Epithelial cell of prostate (primary cell): ENCODE measurements around the gene DHRSX.
"Not testable (repeated sequence)": the region's sequence is repeated elsewhere in the genome, so short reads cannot be mapped to it uniquely, and the experiment has no call there.

Source experiments
- DNase-seq: peaks from one replicate; pipeline ENCODE4 v3.0.0-alpha.2; 2011; ENCODE audit warnings: low read depth, low spot score
- H3K27ac ChIP-seq: fragments of 450-650 bp; 2 replicates; pipeline ENCODE4 v1.5.1; 2017; ENCODE audit warnings: mild to moderate bottlenecking

Gene DHRSX

DNA sequence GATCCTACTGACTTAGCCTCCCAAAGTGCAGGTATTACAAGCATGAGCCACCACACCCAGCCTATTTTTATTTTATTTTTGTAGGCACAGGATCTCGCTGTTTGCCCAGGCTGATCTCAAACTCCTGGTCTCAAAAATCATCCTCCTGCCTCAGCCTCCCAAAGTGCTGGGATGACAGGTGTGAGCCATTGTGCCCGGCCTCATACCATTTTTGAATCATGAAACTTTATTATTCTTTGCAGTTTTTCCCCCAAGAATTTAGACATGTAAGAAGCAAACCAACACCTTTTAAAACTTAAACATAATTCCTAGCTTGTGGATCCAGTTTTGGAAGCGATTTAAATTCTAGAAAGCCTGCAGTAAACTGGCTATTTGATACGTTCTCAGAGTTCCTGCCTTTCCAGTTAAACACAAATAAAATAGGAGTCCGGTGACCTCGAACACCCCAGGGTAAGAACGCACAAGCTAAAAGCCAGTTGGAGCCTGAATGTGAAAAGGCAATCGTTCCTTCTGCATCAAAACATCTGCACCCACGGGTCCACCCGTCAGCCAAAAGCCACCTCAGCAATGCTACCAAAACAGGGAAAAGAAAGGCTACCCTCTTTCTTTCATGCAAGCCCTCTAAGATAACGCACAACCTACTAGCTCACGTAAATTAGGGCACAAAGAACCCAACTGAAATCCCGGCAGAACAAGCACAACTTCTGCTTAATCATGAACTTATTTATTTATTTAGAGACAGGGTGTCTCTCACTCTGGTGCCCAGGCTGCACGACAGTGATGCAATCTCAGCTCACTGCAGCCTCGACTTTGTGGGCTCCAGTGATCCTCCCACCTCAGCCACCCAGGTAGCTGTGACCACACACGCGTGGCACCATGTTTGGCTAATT is 39.7 kb downstream of the DHRSX start:
- DNase-seq: not testable (repeated sequence)

GRCh38 chrX:2460048-2460447 is 40.7 kb downstream of the DHRSX start:
- not testable (repeated sequence) for DNase-seq, H3K27ac ChIP-seq

More for the DNA sequence above, 39.7 kb downstream of the DHRSX start:
- not testable (repeated sequence) for H3K27ac ChIP-seq

DNA sequence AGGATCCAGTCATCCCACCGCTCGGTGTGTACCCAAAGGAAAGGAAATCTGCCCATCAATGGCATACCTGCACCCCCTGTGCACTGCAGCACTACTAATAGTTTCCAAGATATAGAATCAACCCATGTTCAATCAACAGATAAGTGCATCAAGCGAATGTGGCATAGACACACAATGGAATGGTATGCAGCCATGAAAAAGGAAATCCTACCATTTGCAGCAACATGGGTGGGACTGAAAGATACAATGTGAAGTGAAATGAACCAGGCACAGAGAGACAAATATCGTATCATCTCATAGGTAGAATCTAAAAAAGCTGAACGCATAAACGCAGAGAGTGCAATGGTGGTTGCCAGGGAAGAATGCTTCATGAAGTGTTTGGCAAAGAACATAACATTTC is 42.5 kb downstream of the DHRSX start:
- DNase-seq: no peak
- no peak overlapping the region for H3K27ac ChIP-seq

DNA sequence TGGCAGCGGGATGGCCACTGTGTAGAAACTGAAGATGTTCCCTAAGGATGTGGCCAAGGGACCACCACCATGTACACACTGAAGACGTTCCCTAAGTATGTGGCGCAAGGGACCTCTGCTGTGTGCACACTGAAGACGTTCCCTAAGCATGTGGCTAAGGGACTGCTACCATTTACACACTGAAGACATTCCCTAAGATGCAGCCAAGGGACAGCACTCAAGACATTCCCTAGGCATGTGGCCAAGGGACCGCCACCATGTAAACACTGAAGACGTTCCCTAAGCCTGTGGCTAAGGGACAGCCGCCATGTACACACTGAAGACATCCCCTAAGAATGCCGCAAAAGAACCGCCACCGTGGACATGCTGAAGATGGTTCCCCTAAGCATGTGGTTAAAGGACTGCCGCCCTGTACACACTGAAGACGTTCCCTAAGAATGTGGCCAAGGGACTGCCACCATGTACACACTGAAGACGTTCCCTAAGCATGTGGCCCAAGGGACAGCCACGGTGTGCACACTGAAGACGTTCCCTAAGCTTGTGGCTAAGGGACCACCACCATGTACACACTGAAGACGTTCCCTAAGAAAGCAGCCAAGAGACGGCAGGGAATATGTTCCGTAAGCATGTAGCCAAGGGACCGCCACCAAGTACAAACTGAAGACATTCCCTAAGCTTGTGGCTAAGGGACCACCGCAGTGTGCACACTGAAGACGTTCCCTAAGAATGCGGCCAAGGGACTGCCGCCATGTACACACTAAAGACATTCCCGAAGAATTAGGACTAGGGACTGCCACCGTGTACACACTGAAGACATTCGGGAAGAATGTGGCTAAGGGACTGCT is 43.3 kb downstream of the DHRSX start:
- DNase-seq: no peak
- no peak overlapping the region for H3K27ac ChIP-seq

DNA sequence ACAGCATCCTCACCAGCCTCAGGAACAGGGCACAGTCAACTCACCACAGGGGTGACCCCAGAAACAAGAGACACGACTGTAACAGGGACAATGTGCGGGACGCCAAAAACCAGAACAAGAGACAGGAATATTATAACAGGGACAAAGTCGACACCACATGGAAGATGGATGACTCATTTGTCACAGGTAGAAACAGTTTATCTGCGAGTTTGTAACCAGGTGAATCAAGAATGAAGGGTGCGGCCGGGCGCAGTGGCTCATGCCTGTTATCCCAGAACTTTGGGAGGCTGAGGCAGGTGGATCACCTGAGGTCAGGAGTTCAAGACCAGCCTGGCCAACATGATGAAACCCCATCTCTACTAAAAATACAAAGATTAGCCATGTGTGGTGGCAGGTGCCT is 44.7 kb downstream of the DHRSX start:
- H3K27ac ChIP-seq: not testable (repeated sequence)

DNA sequence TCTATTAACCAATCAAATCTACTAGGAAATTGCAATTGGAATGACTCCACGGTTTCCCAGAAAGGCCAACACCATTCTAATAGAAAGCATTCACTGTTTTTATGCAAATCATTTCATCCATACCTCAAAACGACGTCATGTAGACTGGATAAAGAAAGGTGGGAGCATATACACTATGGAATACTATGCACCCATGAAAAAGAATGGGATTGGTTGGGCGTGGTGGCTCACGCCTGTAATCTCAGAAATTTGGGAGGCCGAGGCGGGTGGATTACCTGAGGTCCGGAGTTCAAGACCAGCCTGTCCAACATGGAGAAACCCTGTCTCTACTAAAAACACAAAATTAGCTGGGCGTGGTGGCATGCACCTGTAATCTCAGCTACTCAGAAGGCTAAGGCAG is 46.2 kb downstream of the DHRSX start:
- DNase-seq, H3K27ac ChIP-seq: not testable (repeated sequence)

More for the DNA sequence above, 44.7 kb downstream of the DHRSX start:
- not testable (repeated sequence) for DNase-seq

DNA sequence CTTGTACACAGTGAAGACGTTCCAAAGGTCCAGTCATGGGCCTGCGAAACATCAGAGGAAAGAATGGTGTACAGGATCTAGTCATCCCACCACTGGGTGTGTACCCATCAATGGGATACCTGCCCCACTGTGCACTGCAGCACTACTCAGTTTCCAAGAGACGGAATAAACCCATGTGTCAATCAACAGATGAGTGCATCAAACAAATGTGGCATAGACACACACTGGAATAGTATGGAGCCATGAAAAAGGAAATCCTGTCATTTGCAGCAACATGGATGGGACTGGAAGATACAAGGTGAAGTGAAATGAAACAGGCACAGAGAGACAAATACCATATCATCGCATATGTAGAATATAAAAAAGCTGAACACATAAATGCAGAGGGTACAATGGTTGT is 48.0 kb downstream of the DHRSX start:
- no peak for DNase-seq
- no peak overlapping the region for H3K27ac ChIP-seq

- no peak for DNase-seq
- H3K27ac ChIP-seq: no peak overlapping the region
Measured at GRCh38 chrX:2452317-2452784, 48.4 kb downstream of the DHRSX start.

DNA sequence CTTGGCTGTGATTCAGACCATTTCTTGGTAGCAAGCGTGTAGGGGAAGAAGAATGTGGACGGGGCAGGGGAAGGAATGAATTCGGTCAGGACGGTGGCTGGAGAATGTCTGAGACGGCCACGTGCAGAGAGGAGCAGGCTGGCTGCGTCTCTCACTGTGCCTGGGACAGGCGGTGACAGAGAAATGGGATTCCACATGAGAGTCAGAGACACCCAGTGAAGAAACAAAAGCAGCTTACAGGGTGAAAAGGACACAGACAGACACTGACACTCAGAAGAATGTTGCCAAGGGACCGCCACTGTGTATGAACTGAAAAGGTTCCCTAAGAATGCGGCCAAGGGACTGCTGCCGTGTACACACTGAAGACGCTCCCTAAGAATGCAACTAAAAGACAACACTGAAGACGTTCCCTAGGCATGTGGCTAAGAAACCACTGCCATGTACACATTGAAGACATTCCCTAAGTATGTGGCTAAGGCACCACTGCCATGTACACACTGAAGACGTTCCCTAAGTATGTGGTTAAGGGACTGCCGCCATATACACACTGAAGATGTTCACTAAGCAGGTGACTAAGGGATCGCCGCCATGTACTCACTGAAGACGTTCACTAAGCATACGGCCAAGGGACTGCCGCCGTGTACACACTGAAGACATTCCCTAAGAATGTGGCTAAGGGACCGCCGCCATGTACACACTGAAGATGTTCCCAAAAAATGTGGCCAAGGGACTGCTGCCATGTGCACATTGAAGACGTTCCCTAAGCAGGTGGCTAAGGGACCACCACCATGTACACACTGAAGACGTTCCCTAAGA is 49.1 kb downstream of the DHRSX start:
- no peak overlapping the region for H3K27ac ChIP-seq
- DNase-seq: no peak

DNA sequence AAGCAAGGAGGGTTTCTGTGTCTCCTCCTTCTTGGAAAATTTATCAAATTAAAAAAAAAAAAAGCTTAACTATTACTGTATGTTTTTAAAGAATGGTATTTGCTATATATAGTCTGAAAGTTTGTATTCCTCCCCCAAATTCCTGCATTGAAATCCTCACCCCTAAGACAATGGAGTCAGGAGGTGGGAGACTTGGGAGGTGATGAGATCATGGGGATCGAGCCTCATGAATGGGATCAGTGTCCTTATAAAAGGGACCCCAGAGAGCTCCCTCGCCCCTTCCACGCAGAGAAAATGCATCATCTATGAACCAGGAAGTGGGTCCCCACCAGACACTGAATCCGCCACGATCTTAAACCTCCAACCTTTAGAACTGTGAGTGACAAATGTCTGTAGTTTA is 50.1 kb downstream of the DHRSX start:
- H3K27ac ChIP-seq: no peak overlapping the region
- no peak for DNase-seq

DNA sequence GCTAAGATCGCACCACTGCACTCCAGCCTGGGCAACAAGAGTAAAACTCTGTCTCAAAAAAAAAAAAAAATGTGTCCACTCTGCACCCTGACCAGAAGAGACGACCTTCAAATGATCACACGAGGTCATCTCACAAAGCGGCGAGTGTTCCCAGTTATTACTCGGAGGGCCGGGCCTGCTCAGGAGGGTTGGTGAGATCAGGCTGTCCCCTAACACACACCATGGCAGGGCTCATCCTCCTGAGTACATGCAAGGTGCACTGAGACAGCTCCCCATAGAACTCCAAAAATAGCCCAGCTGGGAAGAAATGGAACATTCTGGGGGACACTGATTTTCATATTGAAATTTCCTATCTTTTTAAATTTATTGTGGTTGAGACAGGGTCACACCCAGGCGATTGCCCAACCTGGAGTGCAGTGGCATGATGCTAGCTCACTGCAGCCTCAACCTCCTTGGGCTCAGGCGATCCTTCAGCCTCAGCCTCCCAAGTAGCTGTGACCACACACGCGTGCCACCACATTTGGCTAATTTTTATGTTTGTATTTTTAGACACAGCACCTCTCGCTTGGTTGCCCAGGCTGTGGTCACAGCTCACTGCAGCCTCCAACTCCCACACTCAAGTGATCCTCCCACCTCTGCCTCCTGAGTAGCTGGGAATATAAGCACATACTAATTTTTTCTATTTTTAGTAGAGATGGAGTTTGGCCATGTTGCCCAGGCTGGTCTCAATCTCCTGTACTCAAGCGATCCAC is 51.5 kb downstream of the DHRSX start:
- no peak for DNase-seq
- no peak overlapping the region for H3K27ac ChIP-seq

DNA sequence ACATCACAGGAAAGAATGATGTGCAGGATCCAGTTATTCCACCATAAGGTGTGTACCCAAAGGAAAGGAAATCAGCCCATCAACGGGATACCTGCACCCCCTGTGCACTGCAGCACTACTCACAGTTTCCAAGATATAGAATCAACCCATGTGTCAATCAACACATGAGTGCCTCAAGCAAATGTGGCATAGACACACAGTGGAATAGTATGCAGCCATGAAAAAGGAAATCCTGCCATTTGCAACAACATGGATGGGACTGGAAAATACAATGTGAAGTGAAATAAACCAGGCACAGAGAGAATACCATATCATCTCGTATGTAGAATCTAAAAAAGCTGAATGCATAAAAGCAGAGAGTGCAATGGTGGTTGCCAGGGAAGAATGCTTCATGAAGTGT is 53.3 kb downstream of the DHRSX start:
- H3K27ac ChIP-seq: no peak overlapping the region
- DNase-seq: no peak

DNA sequence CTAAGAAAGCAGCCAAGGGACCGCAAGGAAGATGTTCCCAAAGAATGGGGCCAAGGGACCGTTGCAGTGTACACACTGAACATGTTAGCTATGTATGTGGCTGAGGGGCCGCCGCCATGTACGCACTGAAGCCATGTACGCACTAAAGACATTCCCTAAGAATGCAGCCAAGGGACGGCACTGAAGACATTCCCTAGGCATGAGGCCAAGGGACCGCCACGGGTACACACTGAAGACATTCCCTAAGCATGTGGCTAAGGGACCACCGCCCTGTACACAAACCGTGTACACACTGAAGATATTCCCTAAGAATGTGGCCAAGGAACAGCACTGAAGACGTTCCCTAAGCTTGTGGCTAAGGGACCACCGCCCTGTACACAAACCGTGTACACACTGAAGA is 54.0 kb downstream of the DHRSX start:
- DNase-seq: no peak
- H3K27ac ChIP-seq: no peak overlapping the region

DNA sequence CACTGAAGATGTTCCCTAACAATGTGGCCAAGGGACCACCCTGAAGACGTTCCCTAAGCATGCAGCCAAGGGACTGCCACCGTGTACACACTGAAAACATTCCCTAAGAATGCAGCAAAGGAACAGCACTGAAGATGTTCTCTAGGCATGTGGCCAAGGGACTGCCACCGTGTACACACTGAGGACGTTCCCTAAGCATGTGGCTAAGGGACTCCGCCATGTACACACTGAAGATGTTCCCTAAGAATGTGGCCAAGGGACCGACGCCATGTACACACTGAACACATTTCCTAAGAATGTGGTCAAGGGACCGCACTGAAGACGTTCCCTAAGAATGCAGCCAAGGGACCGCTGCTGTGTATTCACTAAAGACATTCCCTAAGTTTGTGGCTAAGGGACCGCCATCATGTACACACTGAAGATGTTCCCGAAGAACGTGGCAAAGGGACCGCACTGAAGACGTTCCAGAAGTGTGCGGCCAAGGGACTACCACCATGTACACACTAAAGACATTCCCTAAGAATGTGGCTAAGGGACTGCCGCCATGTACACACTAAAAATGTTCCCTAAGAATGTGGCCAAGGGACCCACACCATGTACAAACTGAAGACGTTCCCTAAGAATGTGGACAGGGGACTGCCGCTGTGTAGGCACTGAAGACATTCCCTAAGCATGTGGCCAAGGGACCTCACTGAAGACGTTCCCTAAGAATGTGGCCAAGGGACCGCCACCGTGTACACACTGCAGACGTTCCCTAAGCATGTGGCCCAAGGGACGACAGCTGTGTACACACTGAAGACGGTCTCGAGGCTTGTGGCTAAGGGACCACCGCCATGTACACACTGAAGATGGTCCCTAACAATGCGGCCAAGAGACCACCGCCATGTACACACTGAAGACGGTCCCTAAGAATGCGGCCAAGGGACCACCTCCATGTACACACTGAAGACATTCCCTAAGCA is 54.8 kb downstream of the DHRSX start:
- no peak overlapping the region for H3K27ac ChIP-seq
- no peak for DNase-seq

DNA sequence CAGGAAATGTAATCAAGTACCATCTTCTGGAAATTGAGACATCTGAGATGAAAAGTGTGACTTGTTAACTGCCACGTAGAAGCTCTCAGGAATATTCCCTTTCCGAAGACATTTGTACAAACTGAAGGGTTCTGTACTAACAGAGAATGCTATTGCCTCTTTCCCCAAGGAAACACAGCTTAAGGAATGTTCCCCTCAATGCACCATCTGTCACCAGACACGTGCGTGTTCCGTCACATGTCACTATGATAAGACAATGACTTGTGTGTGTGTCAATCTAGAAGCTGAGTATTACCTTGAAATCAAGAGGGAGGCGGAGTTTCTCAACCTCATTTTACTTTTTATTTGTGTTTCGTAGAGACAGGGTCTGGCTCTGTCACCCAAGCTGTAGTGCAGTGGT is 58.1 kb downstream of the DHRSX start:
- no peak for DNase-seq
- H3K27ac ChIP-seq: no peak overlapping the region

DNA sequence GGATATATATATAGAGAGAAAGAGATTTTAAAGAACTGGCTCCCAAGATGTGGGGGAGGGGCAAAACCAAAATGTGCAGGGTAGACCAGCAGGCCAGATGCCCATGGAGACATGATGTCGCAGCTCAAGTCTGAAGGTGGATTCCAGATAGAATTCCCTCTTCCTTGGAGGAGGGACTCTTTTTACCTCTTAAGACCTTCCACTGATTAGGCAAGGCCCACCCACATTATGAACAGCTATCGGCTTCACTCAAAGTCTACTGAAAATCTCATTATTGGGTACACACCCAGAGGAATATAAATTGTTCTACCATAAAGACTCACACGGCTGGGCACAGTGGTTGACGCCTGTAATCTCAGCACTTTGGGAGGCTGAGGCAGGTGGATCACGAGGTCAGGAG is 59.3 kb downstream of the DHRSX start:
- no peak overlapping the region for H3K27ac ChIP-seq
- DNase-seq: no peak

GRCh38 chrX:2439613-2440012 is 61.2 kb downstream of the DHRSX start:
- no peak for DNase-seq
- no peak overlapping the region for H3K27ac ChIP-seq

DNA sequence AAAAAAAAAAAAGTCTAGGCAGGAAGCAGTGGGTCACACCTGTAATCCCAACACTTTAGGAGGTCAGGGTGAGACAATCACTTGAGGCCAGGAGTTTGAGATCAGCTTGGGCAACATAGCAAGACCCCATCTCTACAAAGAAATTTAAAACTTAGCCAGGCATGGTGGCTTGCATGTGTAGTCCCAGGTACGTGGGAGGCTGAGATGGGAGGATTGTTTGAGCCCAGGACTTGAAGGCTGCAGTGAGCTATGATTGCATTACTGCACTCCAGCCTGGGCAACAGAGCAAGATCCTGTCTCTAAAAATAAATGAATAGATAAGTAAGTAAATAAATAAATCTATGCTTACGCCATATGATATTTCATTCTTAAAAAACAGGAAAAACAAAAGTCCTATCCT is 65.3 kb downstream of the DHRSX start:
- H3K27ac ChIP-seq: no peak overlapping the region
- no peak for DNase-seq
